HCT116 (cell line): ENCODE results near the gene ANXA10. TPM values are rescaled to one million over a fixed set of nuclear protein-coding genes. Genes with fewer than 3 reads are reported as not detected.

Experiments
- CEBPB ChIP-seq: IDR thresholded peaks from 2 replicates; pipeline ENCODE4 v1.6.1; 2012; ENCODE audit warnings: low read depth
- CTCF ChIP-seq, 3 experiments: fragments of 200-600 bp in 1 of 3; sonication (generic) in 1 of 3; IDR thresholded peaks in 2 of 3; conservative IDR thresholded peaks in 1 of 3; 2 replicates each; pipeline ENCODE4 v1.5.1; 2012 to 2017; ENCODE audit warnings: low read depth in 2 of 3, low read length in 2 of 3, antibody characterized with exemption in 1 of 3, borderline replicate concordance in 1 of 3, control low read depth in 1 of 3, mild to moderate bottlenecking in 1 of 3, mixed read lengths in 1 of 3, mixed run types in 1 of 3, moderate library complexity in 1 of 3; ENCODE audit not compliant: insufficient read depth in 1 of 3
- EZH2phosphoT487 ChIP-seq: fragments of 200-600 bp; IDR thresholded peaks from 2 replicates; pipeline ENCODE4 v1.6.1; 2018; ENCODE audit warnings: antibody characterized with exemption, borderline replicate concordance
- FOSL1 ChIP-seq: IDR thresholded peaks from 2 replicates; pipeline ENCODE4 v1.6.1; 2012; ENCODE audit warnings: low read depth
- MAX ChIP-seq: IDR thresholded peaks from 2 replicates; pipeline ENCODE4 v1.6.1; 2012
- POLR2AphosphoS5 ChIP-seq: IDR thresholded peaks from 2 replicates; pipeline ENCODE4 v1.6.1; 2011; ENCODE audit warnings: mild to moderate bottlenecking, low read depth, low read length, moderate library complexity
- SRF ChIP-seq: IDR thresholded peaks from 2 replicates; pipeline ENCODE4 v1.6.1; 2012; ENCODE audit warnings: low read depth
- YY1 ChIP-seq: IDR thresholded peaks from 2 replicates; pipeline ENCODE4 v1.6.1; 2011; ENCODE audit warnings: low read length, low read depth, moderate library complexity, mild to moderate bottlenecking; ENCODE audit not compliant: insufficient replicate concordance; ENCODE audit errors: extremely low read depth
- ZBTB33 ChIP-seq: IDR thresholded peaks from 2 replicates; pipeline ENCODE4 v1.6.1; 2011; ENCODE audit warnings: mild to moderate bottlenecking, low read length, moderate library complexity; ENCODE audit not compliant: insufficient replicate concordance; ENCODE audit errors: extremely low read depth
- ZFX ChIP-seq: fragments of 450-650 bp; IDR thresholded peaks from 2 replicates; pipeline ENCODE4 v1.6.1; 2017
- total RNA-seq: library from RNA; stranded (reverse); gene quantifications from one replicate; pipeline ENCODE4 v1.2.1, GENCODE V29; 2021; ENCODE audit not compliant: unreplicated experiment

The ANXA10 gene
- total RNA-seq, 1 experiment from 2014 or later: 15.1 TPM

GRCh38 chr4:168098248-168098717 lies 5.9 kb downstream of the ANXA10 start (continued):
- no peak for TF ChIP-seq CTCF (IDR thresholded peaks at IDR 0.05 in 2 of 3, conservative IDR thresholded peaks at IDR 0.05 in 1 of 3; ENCODE audit: borderline replicate concordance in 1 of 3, insufficient read depth in 1 of 3, low read depth in 2 of 3, low read length in 2 of 3)
- TF ChIP-seq MAX: no peak; the same call in 1 of the 2 replicates
- no peak for TF ChIP-seq EZH2phosphoT487
- peak; percentile 49 for TF ChIP-seq YY1
- peak; percentile 99 for TF ChIP-seq FOSL1
- TF ChIP-seq ZFX: no peak
- TF ChIP-seq SRF: peak; percentile 79; the same call in 1 of the 2 replicates
- TF ChIP-seq ZBTB33: no peak
- TF ChIP-seq POLR2AphosphoS5: peak; percentile 69; the same call in 1 of the 2 replicates
- peak; percentile 91 for TF ChIP-seq CEBPB
